ENCODE results near the gene C20orf144. TPM values are rescaled to one million over a fixed set of nuclear protein-coding genes. Genes with fewer than 3 reads are reported as not detected.

The C20orf144 gene
- total and polyA plus RNA-seq, 9 of the 15 experiments (the other 6 are each of a cell fraction or from before 2014, with no cell fraction given): 0.04 to 0.23 (median 0.11) TPM; not detected in 2

DNA sequence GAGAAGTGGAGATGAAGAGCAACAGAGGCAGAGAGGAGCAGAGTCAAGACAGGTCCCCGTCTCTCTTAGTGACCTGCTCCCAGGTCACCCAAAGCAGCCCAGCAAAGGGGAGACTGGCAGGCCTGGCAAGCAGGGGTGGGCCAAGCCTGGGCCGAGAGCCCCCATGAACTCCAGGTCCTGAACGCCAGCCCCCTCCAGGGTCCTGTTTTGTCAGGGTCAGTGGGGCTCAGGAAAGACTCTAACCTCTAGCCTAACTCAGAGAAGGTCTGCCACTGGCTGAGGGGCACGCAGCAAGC, 10.9 kb downstream of the C20orf144 start (continued):
- TF ChIP-seq, protein P1, sequence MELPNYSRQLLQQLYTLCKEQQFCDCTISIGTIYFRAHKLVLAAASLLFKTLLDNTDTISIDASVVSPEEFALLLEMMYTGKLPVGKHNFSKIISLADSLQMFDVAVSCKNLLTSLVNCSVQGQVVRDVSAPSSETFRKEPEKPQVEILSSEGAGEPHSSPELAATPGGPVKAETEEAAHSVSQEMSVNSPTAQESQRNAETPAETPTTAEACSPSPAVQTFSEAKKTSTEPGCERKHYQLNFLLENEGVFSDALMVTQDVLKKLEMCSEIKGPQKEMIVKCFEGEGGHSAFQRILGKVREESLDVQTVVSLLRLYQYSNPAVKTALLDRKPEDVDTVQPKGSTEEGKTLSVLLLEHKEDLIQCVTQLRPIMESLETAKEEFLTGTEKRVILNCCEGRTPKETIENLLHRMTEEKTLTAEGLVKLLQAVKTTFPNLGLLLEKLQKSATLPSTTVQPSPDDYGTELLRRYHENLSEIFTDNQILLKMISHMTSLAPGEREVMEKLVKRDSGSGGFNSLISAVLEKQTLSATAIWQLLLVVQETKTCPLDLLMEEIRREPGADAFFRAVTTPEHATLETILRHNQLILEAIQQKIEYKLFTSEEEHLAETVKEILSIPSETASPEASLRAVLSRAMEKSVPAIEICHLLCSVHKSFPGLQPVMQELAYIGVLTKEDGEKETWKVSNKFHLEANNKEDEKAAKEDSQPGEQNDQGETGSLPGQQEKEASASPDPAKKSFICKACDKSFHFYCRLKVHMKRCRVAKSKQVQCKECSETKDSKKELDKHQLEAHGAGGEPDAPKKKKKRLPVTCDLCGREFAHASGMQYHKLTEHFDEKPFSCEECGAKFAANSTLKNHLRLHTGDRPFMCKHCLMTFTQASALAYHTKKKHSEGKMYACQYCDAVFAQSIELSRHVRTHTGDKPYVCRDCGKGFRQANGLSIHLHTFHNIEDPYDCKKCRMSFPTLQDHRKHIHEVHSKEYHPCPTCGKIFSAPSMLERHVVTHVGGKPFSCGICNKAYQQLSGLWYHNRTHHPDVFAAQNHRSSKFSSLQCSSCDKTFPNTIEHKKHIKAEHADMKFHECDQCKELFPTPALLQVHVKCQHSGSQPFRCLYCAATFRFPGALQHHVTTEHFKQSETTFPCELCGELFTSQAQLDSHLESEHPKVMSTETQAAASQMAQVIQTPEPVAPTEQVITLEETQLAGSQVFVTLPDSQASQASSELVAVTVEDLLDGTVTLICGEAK (IDR thresholded peaks at IDR 0.05): peak; percentile 17; the same call in 1 of the 2 replicates
- TF ChIP-seq, protein P1 (CRISPR knock-in tag; IDR thresholded peaks at IDR 0.05): no peak
- TF ChIP-seq NRF1 (conservative IDR thresholded peaks at IDR 0.05 in 1 of 2, IDR thresholded peaks at IDR 0.05 in 1 of 2) (no peak), DDX20 (tag; IDR thresholded peaks at IDR 0.05; ENCODE audit: low read depth) (no peak), RBFOX2 (IDR thresholded peaks at IDR 0.05; ENCODE audit: low read depth, low read length) (0 out of 2 replicates have a peak, but pooled peaks have one; percentile 9), BMI1 (IDR thresholded peaks at IDR 0.05; ENCODE audit: low read length) (no peak)

All from K562 (cell line).